ENCODE measurements around the gene RGS16. TPM values are rescaled to one million over a fixed set of nuclear protein-coding genes. Genes with fewer than 3 reads are reported as not detected.

Gene RGS16
- total RNA-seq, 1 donor from 2014 or later = 14.1 TPM

GRCh38 chr1:182556279-182556678, 47.9 kb downstream of the RGS16 start:
- DNase-seq (ENCODE audit: low spot score) = no peak
- intact Hi-C loops (cut with DNase I) = no loop called here
- no peak for ATAC-seq

GRCh38 chr1:182555493-182555892, 48.7 kb downstream of the RGS16 start:
- intact Hi-C loops (cut with DNase I) = no loop called here
- ATAC-seq = no peak
- DNase-seq (ENCODE audit: low spot score) = no peak

GRCh38 chr1:182552527-182552926, 51.7 kb downstream of the RGS16 start:
- DNase-seq (ENCODE audit: low spot score) (no peak), ATAC-seq (no peak)
- intact Hi-C loops (cut with DNase I) = no loop called here

- ATAC-seq (no peak), DNase-seq (ENCODE audit: low spot score) (no peak)
- intact Hi-C loops (cut with DNase I) = no loop called here
These were observed 54.4 kb downstream of the RGS16 start for GRCh38 chr1:182549811-182550210.

- DNase-seq (ENCODE audit: low spot score) (no peak), ATAC-seq (no peak)
- intact Hi-C loops (cut with DNase I) = no loop called here
These were observed 54.8 kb downstream of the RGS16 start for GRCh38 chr1:182549346-182549745.

Other genes with a start within 250 kb of the RGS16 start
- gene GLUL, start 212.6 kb downstream of the RGS16 start, total RNA-seq = 1,285 TPM
- gene TEDDM1, start 203.7 kb downstream of the RGS16 start, total RNA-seq = not detected
- gene RGSL1, start 154.2 kb downstream of the RGS16 start, total RNA-seq = not detected
- 11.6 TPM for gene RNASEL, start 15.1 kb downstream of the RGS16 start, total RNA-seq
- gene RGS8, start 80.2 kb upstream of the RGS16 start, total RNA-seq = 0.13 TPM
- 32.5 TPM for gene NPL, start 185.4 kb upstream of the RGS16 start, total RNA-seq
- 127 TPM for gene DHX9, start 235.0 kb upstream of the RGS16 start, total RNA-seq